ENCODE results near the gene NTN5. TPM values are rescaled to one million over a fixed set of nuclear protein-coding genes. Genes with fewer than 3 reads are reported as not detected.
A peak's percentile ranks its signal among the peaks of the same experiment; 100 is the strongest.
"Not testable (repeated sequence)": the region's sequence is repeated elsewhere in the genome, so short reads cannot be mapped to it uniquely, and the experiment has no call there.

The NTN5 gene
- total and polyA plus RNA-seq, 5 donors from 2014 or later = 0.21 to 2.3 (median 0.30) TPM; not detected in 2

GRCh38 chr19:48634036-48634342, 38.8 kb downstream of the NTN5 start:
- H3K36me3 ChIP-seq (ENCODE audit: control insufficient read depth, insufficient read depth, low read length) = peaks cover 38% of the 10 kb centered on the region
- peaks cover 9 to 61% (median 12%) of the 10 kb centered on the region in 4 donors for H3K4me1 Mint-ChIP-seq

DNA sequence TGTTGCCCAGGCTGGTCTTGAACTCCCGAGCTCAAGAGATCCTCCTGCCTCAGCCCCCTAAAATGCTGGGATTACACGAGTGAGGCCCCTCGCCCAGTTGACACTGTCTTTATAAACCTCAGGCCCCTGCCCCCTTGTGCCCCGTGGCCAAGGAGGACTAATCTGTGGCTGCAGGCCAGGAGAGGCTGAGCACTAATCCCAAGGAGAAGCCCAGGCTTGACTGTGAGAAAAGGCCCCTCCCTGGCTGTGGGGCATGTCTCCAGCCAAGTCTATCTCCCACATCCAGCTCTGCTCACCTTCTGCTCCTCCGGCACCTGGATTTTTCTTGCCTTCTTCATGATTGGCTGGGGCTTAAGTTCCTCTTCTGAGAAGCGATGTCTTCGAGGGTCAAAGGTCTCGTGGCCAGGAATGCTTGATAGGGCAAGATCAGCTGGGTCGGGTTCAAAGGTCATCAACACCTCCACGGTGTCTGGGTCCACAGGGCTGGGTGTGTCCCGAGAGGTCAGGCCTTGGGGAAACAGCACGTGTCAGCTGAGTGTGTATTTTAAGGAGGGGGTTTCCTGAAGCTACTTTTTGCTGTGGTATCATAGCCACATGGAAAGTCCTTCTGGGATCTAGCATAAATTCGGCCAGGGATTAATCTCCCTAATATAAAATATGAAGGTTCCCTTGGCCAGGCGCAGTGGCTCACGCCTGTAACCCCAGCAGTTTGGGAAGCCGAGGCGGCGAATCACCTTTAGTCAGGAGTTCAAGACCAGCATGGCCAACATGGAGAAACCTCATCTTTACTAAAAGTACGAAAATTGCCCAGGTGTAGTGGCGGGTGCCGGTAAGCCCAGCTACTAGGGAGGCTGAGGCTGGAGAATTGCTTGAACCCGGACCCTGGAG, 39.4 kb downstream of the NTN5 start:
- H3K27me3 ChIP-seq (ENCODE audit: control insufficient read depth, insufficient read depth, low read length) = no peaks in the 10 kb centered on the region
- no peaks in the 10 kb centered on the region for H3K27me3 Mint-ChIP-seq
- peak overlapping the region in 3 of 4 donors; percentile 82 to 90 (median 87) for H3K4me3 Mint-ChIP-seq
- ATAC-seq (ENCODE audit: low read depth in 2 of 2) (no peak), DNase-seq (no peak)
- no peaks in the 10 kb centered on the region for H3K9me3 ChIP-seq (ENCODE audit: control insufficient read depth in 2 of 2, low read length in 2 of 2)
- peaks cover 11% of the 10 kb centered on the region for H3K36me3 Mint-ChIP-seq
- H3K36me3 ChIP-seq (ENCODE audit: control insufficient read depth, insufficient read depth, low read length) = peaks cover 38% of the 10 kb centered on the region
- peaks cover 4 to 56% (median 7%) of the 10 kb centered on the region in 4 donors for H3K4me1 Mint-ChIP-seq
- H3K4me3 ChIP-seq (ENCODE audit: low read depth, low read length) = peak overlapping the region; percentile 82
- H3K9me3 Mint-ChIP-seq = no peaks in the 10 kb centered on the region
- peak overlapping the region; percentile 95 for H3K27ac ChIP-seq (ENCODE audit: insufficient read depth, low read length, poor library complexity, severe bottlenecking)
- peak overlapping the region; percentile 94 to 96 (median 94) for H3K27ac Mint-ChIP-seq
- H3K4me1 ChIP-seq (ENCODE audit: control insufficient read depth, insufficient read depth, low read length, poor library complexity, severe bottlenecking) = peaks cover 44% of the 10 kb centered on the region

More at GRCh38 chr19:48634036-48634342, 38.8 kb downstream of the NTN5 start:
- Mint-ChIP-seq H3K36me3 (peaks cover 14% of the 10 kb centered on the region), H3K4me3 (peak overlapping the region; percentile 87 to 95 (median 92)), H3K9me3 (no peaks in the 10 kb centered on the region), H3K27me3 (no peaks in the 10 kb centered on the region), H3K27ac (peak overlapping the region; percentile 94 to 96 (median 94))
- DNase-seq = no peak
- H3K27ac ChIP-seq (ENCODE audit: insufficient read depth, low read length, poor library complexity, severe bottlenecking) = peak overlapping the region; percentile 95
- no peaks in the 10 kb centered on the region for H3K27me3 ChIP-seq (ENCODE audit: control insufficient read depth, insufficient read depth, low read length)
- no peaks in the 10 kb centered on the region for H3K9me3 ChIP-seq (ENCODE audit: control insufficient read depth in 2 of 2, low read length in 2 of 2)
- peaks cover 49% of the 10 kb centered on the region for H3K4me1 ChIP-seq (ENCODE audit: control insufficient read depth, insufficient read depth, low read length, poor library complexity, severe bottlenecking)
- peak overlapping the region; percentile 82 for H3K4me3 ChIP-seq (ENCODE audit: low read depth, low read length)
- no peak for ATAC-seq (ENCODE audit: low read depth in 2 of 2)

- H3K4me3 Mint-ChIP-seq = peak overlapping the region; percentile 46 to 82 (median 58)
- no peak for DNase-seq
- H3K27me3 Mint-ChIP-seq = no peaks in the 10 kb centered on the region
Measured at GRCh38 chr19:48632692-48633147, 40.1 kb downstream of the NTN5 start.

DNA sequence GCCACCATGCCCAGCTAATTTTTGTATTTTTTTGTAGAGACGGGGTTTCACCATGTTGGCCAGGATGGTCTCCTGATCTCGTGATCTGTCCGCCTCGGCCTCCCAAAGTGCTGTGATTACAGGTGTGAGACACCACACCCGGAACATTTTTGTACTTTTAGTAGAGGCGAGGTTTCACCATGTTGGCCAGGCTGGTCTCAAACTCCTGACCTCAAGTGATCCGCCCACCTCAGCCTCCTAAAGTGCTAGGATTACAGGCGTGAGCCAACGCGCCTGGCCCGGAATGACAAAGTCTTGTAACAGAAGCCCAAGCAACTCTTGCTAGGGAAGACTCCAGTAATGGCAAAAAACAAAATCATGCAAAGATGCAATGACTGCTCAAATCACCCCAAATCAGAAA, 40.5 kb downstream of the NTN5 start:
- H3K27me3 ChIP-seq (ENCODE audit: control insufficient read depth, insufficient read depth, low read length); H3K27me3 Mint-ChIP-seq; H3K9me3 ChIP-seq (ENCODE audit: control insufficient read depth in 2 of 2, low read length in 2 of 2); ATAC-seq (ENCODE audit: low read depth in 2 of 2); DNase-seq; H3K36me3 Mint-ChIP-seq; H3K9me3 Mint-ChIP-seq; H3K27ac ChIP-seq (ENCODE audit: insufficient read depth, low read length, poor library complexity, severe bottlenecking); H3K4me3 ChIP-seq (ENCODE audit: low read depth, low read length): not testable (repeated sequence)
- Mint-ChIP-seq H3K4me3 (peak overlapping the region; percentile 46 to 82 (median 70)), H3K27ac (peak overlapping the region in 1 of 3 donors; percentile 94), H3K4me1 (peaks cover 4 to 48% (median 7%) of the 10 kb centered on the region in 4 donors)
- peaks cover 38% of the 10 kb centered on the region for H3K36me3 ChIP-seq (ENCODE audit: control insufficient read depth, insufficient read depth, low read length)
- H3K4me1 ChIP-seq (ENCODE audit: control insufficient read depth, insufficient read depth, low read length, poor library complexity, severe bottlenecking) = peaks cover 40% of the 10 kb centered on the region

More at GRCh38 chr19:48632692-48633147, 40.1 kb downstream of the NTN5 start:
- H3K27me3 ChIP-seq (ENCODE audit: control insufficient read depth, insufficient read depth, low read length) = no peaks in the 10 kb centered on the region
- peaks cover 9% of the 10 kb centered on the region for H3K36me3 Mint-ChIP-seq
- H3K9me3 Mint-ChIP-seq = no peaks in the 10 kb centered on the region
- no peak for ATAC-seq (ENCODE audit: low read depth in 2 of 2)
- no peak overlapping the region for H3K4me3 ChIP-seq (ENCODE audit: low read depth, low read length)
- H3K27ac Mint-ChIP-seq = peak overlapping the region in 1 of 3 donors; percentile 94
- H3K36me3 ChIP-seq (ENCODE audit: control insufficient read depth, insufficient read depth, low read length) = peaks cover 38% of the 10 kb centered on the region
- H3K27ac ChIP-seq (ENCODE audit: insufficient read depth, low read length, poor library complexity, severe bottlenecking) = peak overlapping the region; percentile 95
- peaks cover 4 to 50% (median 7%) of the 10 kb centered on the region in 4 donors for H3K4me1 Mint-ChIP-seq
- H3K9me3 ChIP-seq (ENCODE audit: control insufficient read depth in 2 of 2, low read length in 2 of 2) = no peaks in the 10 kb centered on the region
- H3K4me1 ChIP-seq (ENCODE audit: control insufficient read depth, insufficient read depth, low read length, poor library complexity, severe bottlenecking) = peaks cover 40% of the 10 kb centered on the region

DNA sequence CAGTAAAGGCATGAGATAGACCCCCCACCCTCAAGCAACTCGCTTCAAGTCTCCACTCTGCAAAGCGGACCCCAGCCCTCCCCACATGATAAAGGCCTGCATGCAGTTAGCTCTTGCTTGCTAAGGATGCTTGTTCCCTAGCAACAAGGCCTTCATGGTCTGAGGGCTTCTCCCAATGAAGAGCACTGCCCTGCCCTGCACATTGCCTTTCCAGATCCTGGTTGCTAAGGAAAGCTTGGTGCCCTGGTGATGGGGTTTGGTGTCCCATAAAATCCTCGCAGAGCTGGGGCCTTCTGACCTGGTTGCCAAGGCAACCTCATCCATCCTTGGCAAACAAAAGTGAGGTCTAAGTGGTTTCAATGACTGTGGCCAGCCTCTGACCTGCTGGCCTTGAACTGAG, 41.6 kb downstream of the NTN5 start:
- Mint-ChIP-seq H3K27ac (peak overlapping the region in 1 of 3 donors; percentile 60), H3K4me3 (peak overlapping the region in 2 of 4 donors; percentile 28 to 82), H3K36me3 (peaks cover 9% of the 10 kb centered on the region), H3K27me3 (no peaks in the 10 kb centered on the region), H3K9me3 (no peaks in the 10 kb centered on the region), H3K4me1 (peaks cover 4 to 48% (median 8%) of the 10 kb centered on the region in 4 donors)
- H3K4me1 ChIP-seq (ENCODE audit: control insufficient read depth, insufficient read depth, low read length, poor library complexity, severe bottlenecking) = peaks cover 39% of the 10 kb centered on the region
- no peaks in the 10 kb centered on the region for H3K27me3 ChIP-seq (ENCODE audit: control insufficient read depth, insufficient read depth, low read length)
- DNase-seq = no peak
- H3K36me3 ChIP-seq (ENCODE audit: control insufficient read depth, insufficient read depth, low read length) = peaks cover 38% of the 10 kb centered on the region
- ATAC-seq (ENCODE audit: low read depth in 2 of 2) = no peak
- no peak overlapping the region for H3K4me3 ChIP-seq (ENCODE audit: low read depth, low read length)
- H3K9me3 ChIP-seq (ENCODE audit: control insufficient read depth in 2 of 2, low read length in 2 of 2) = no peaks in the 10 kb centered on the region
- no peak overlapping the region for H3K27ac ChIP-seq (ENCODE audit: insufficient read depth, low read length, poor library complexity, severe bottlenecking)

- no peaks in the 10 kb centered on the region for H3K27me3 Mint-ChIP-seq
- H3K4me3 Mint-ChIP-seq = peak overlapping the region in 1 of 4 donors; percentile 82
- Histone ChIP-seq H3K27me3 (ENCODE audit: control insufficient read depth, insufficient read depth, low read length) (no peaks in the 10 kb centered on the region), H3K27ac (ENCODE audit: insufficient read depth, low read length, poor library complexity, severe bottlenecking) (no peak overlapping the region), H3K4me3 (ENCODE audit: low read depth, low read length) (no peak overlapping the region), H3K9me3 (ENCODE audit: control insufficient read depth in 2 of 2, low read length in 2 of 2) (no peaks in the 10 kb centered on the region), H3K36me3 (ENCODE audit: control insufficient read depth, insufficient read depth, low read length) (peaks cover 38% of the 10 kb centered on the region), H3K4me1 (ENCODE audit: control insufficient read depth, insufficient read depth, low read length, poor library complexity, severe bottlenecking) (peaks cover 33% of the 10 kb centered on the region)
- peaks cover 4 to 46% (median 9%) of the 10 kb centered on the region in 4 donors for H3K4me1 Mint-ChIP-seq
- ATAC-seq (ENCODE audit: low read depth in 2 of 2) (no peak), DNase-seq (no peak)
- H3K27ac Mint-ChIP-seq = peak overlapping the region in 1 of 3 donors; percentile 46
- no peaks in the 10 kb centered on the region for H3K9me3 Mint-ChIP-seq
- H3K36me3 Mint-ChIP-seq = peaks cover 9% of the 10 kb centered on the region
Measured at GRCh38 chr19:48630296-48631063, 42.3 kb downstream of the NTN5 start.

GRCh38 chr19:48629599-48630295, 43.1 kb downstream of the NTN5 start:
- ATAC-seq (ENCODE audit: low read depth in 2 of 2) = no peak
- no peak for DNase-seq
- Mint-ChIP-seq H3K9me3 (no peaks in the 10 kb centered on the region), H3K27me3 (no peaks in the 10 kb centered on the region), H3K4me1 (peaks cover 4 to 44% (median 11%) of the 10 kb centered on the region in 4 donors), H3K27ac (peak overlapping the region in 1 of 3 donors; percentile 31), H3K4me3 (no peak overlapping the region), H3K36me3 (peaks cover 9% of the 10 kb centered on the region)
- Histone ChIP-seq H3K27ac (ENCODE audit: insufficient read depth, low read length, poor library complexity, severe bottlenecking) (no peak overlapping the region), H3K36me3 (ENCODE audit: control insufficient read depth, insufficient read depth, low read length) (peaks cover 38% of the 10 kb centered on the region), H3K9me3 (ENCODE audit: control insufficient read depth in 2 of 2, low read length in 2 of 2) (no peaks in the 10 kb centered on the region), H3K4me3 (ENCODE audit: low read depth, low read length) (no peak overlapping the region), H3K27me3 (ENCODE audit: control insufficient read depth, insufficient read depth, low read length) (no peaks in the 10 kb centered on the region), H3K4me1 (ENCODE audit: control insufficient read depth, insufficient read depth, low read length, poor library complexity, severe bottlenecking) (peaks cover 27% of the 10 kb centered on the region)
